ENCODE results near the gene PHF23.
"Not testable (repeated sequence)": the region's sequence is repeated elsewhere in the genome, so short reads cannot be mapped to it uniquely, and the experiment has no call there.

PHF23 gene

GRCh38 chr17:7258731-7259554, 19.7 kb upstream of the PHF23 start:
- peak; percentile 92 for DNase-seq

- DNase-seq = no peak
Observed at GRCh38 chr17:7256766-7257456, 17.7 kb upstream of the PHF23 start.

GRCh38 chr17:7254511-7254910, 15.3 kb upstream of the PHF23 start:
- DNase-seq = no peak

- DNase-seq = no peak
Observed at GRCh38 chr17:7253082-7253481, 13.8 kb upstream of the PHF23 start.

- DNase-seq = peak; percentile 92
Observed at GRCh38 chr17:7252176-7253043, 13.2 kb upstream of the PHF23 start, which contains the start of gene ELP5. Gene ELP5 (plus strand): TSS chr17:7252215. CDS start chr17:7252551, 336 bp downstream.

- DNase-seq = peak; percentile 100
Observed at GRCh38 chr17:7251661-7252175, 12.5 kb upstream of the PHF23 start, which contains the start of gene CTDNEP1. Gene CTDNEP1 (minus strand): TSS chr17:7251734. CDS start chr17:7251296, 438 bp downstream.

DNA sequence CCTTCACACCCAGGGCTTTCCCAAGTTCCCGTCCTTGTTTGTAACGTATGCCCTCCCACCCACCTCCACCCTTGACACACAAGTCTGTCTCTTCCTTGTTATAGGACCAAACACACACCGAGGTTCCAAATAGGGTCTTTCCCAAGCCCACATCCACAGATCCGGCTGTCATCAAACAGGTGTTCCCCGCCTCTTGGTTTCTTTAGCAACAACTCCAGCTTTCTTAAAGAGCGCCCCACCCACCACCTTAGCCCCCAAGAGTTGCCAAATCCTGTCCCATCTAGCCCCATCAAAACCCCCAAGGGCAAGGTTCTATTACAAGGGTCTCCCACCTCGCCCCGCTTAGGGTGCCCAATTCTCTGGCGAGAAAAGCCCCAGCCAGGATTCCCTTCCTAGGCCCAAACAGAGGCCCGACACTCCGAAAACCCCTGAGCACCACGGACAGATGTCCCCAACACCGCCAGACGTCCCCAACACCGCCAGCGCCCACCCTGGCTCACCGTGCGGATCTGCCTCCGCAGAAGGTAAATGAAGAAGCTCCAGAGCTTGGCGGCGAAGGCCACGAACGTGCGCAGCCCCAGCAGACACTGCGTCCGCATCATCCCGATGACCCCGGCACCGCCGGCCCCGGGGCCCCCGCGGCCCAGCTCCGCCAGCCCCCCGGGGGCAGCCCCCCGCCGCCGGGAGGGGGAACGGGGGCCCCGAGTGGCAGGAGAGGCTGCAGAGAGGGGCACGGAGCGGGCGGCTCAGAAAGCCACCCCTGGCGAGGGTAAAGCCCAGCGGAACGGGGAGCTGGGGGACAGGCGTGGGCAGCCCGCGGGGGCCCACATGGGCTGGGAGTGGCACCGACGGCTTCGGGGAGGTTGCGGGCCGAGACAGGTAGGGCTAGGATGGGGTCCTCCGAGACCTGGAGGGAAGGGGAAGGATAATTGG, 11.7 kb upstream of the PHF23 start:
- peak; percentile 41 for DNase-seq

DNA sequence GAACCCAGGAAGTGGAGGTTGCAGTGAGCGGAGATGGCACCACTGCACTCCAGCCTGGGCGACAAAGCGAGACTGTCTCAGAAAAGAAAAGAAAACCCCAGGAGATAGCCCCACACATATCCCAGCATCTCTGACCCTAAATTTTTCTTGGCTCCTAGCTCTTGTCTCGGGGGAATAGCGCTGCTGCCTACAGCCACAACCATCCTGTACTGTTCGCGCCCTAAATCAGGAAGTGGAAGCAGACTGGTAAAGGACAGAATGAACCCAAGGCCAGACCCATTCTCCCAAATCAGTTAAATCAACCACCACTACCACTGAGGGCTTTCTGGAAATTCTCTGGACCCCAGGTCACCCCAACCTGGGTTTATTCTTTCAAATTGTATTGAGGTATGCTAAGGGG, 10.6 kb upstream of the PHF23 start:
- DNase-seq = peak; percentile 28

GRCh38 chr17:7249214-7249613, 10.0 kb upstream of the PHF23 start:
- DNase-seq = no peak

- no peak for DNase-seq
Observed at GRCh38 chr17:7248796-7249195, 9.5 kb upstream of the PHF23 start.

GRCh38 chr17:7246779-7247178, 7.5 kb upstream of the PHF23 start:
- no peak for DNase-seq

- not testable (repeated sequence) for DNase-seq
Observed at GRCh38 chr17:7243838-7244237, 4.6 kb upstream of the PHF23 start.

DNA sequence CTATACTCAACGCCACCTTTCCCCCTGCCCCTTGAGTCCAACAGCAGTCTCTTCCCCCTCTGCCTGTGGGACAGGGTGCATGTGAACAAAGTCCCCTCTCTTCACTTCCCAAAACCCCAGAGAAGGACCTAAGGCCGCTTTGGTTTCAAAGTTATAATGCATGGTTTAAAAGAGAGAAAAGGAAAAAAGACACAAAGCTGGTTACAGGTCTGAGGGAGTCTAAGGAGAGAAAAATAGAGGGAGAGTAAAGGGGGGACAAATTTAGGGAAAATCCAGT, 4.1 kb upstream of the PHF23 start:
- no peak for DNase-seq

DNA sequence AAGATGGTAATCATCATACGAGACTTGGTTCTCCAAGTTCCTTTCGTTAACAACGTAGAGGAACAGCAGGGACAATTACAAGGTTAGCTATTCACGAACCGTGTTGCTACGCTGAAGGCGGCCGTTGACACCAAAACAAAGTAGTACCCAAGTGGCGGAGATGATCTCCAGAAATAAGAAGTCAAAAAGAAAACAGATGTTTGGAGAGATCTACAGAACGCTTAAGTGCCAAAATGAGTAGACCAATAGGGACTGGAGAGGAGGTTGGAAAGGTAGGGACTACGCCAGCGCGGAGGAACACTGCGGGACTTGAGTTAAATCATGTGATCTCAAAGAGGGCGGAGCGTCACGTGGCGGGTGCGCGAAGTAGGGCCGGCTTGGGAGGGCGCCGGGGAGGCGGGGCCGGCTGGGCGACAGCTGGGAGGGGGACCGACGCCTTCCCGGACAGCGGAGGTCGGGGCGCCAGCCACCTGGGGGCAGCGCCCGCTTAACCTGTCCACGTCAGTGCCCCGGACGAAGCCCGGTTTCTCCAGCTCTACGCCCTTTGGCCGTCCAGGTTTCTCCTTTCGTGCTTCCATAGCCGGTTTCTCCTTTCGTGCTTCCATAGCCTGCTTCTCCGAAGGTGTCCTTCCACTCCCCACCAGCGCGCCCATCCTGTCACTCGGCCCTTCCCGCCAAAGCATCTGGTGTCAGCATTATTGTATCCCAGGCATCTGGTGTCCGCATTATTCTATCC, 3.6 kb upstream of the PHF23 start:
- peak; percentile 94 for DNase-seq

DNA sequence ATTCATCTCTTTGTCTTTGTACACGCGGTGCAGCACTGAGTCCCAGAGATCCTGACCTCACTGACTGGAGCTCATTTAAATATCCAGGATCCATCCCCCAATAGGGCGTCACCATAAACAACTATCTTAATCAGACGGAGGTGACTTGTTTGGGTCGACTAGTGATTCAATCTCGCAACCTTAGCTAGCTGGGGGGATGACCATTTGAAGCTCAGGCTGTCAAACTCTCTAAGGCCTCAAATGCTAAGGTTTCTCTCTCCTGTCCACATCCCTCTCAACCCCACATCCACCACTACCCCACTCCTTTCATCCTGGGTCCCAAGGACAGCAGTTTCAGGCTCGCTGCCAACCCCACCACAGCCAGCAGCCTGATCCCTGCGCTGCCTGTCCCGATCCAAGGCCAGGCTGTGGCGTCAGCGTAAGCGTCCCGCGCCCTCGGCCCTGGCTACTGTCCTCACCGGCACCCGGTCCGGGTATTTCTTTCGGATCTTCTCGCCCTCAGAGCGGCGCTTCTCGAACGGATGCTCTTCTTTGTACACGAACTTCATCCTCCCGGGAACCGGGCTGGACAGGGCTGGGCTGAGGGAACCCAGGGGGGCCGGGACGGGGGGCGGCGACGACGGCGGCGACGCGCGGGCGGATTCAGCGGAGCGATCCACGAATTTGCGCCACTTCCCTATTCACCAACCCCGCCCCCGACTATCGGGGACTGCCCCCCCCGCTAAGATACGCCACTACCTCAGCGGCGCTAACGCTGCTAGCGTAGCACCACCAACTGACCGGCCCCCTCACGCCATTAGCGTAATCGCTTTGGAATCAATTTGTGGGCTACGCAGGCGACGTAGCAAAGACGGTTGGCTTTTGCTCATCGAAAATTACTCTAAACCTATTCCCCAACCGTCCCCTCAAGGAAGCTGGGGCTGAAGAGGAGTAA, 2.8 kb upstream of the PHF23 start, which contains the start of gene GABARAP:
Gene GABARAP, minus strand, starts transcription at position 667 of the 934 bp plus-strand sequence. Its CDS starts 119 bp downstream, at position 548.
- peak; percentile 92 for DNase-seq

- peak; percentile 31 for DNase-seq
Observed at GRCh38 chr17:7241090-7241733, 2.0 kb upstream of the PHF23 start.

GRCh38 chr17:7240375-7240774, 1.1 kb upstream of the PHF23 start:
- DNase-seq = peak; percentile 86

GRCh38 chr17:7238420-7239090, 702 bp downstream of the PHF23 start:
- DNase-seq = no peak
